Vagina (tissue), 2 donors: ENCODE results near the gene PIM1. TPM values are rescaled to one million over a fixed set of nuclear protein-coding genes. Genes with fewer than 3 reads are reported as not detected.
A peak's percentile ranks its signal among the peaks of the same experiment; 100 is the strongest.
"Not testable (repeated sequence)": the region's sequence is repeated elsewhere in the genome, so short reads cannot be mapped to it uniquely, and the experiment has no call there.

ENCODE experiments used
- DNase-seq, 2 donors: peaks; one replicate each; pipeline ENCODE4 v3.0.0-alpha.2; 2017; ENCODE audit errors: extremely low spot score in 2 of 2
- H3K27ac ChIP-seq: fragments of 200-600 bp; sonication (generic); one replicate; pipeline ENCODE4 v1.5.1; 2019
- H3K27me3 ChIP-seq: fragments of 200-600 bp; sonication (generic); one replicate; pipeline ENCODE4 v1.5.1; 2019
- H3K36me3 ChIP-seq, 2 donors: fragments of 200-600 bp; sonication (generic); one replicate each; pipeline ENCODE4 v1.5.1; 2017 to 2019
- H3K4me1 ChIP-seq: fragments of 200-600 bp; sonication (generic); one replicate; pipeline ENCODE4 v1.5.1; 2019
- H3K4me3 ChIP-seq, 2 donors: fragments of 200-600 bp; sonication (generic); 1 replicate in 1 of 2; 2 replicates in 1 of 2; pipeline ENCODE4 v1.5.1; 2016 to 2019
- H3K9me3 ChIP-seq: fragments of 200-600 bp; sonication (generic); one replicate; pipeline ENCODE4 v1.5.1; 2019
- POLR2A ChIP-seq, 2 donors: fragments of 450-650 bp; IDR thresholded peaks; one replicate each; pipeline ENCODE4 v1.6.1; 2017; ENCODE audit warnings: antibody characterized with exemption in 2 of 2, mild to moderate bottlenecking in 2 of 2, moderate library complexity in 2 of 2
- POLR2AphosphoS5 ChIP-seq, 2 donors: sonication (generic); formaldehyde crosslinking; IDR thresholded peaks; one replicate each; pipeline ENCODE4 v1.9.0; 2017; ENCODE audit warnings: antibody characterized with exemption in 2 of 2, mild to moderate bottlenecking in 2 of 2, low read depth in 1 of 2; ENCODE audit not compliant: insufficient read depth in 1 of 2
- intact Hi-C: fragments of 100-400 bp; cut with DNase I; formaldehyde crosslinking; loops from one replicate; pipeline ENCODE4 v1.15.1; 2023
- total RNA-seq: library from RNA; depleted of rRNA; stranded (reverse); fragments of >200 nt; gene quantifications from one replicate; pipeline ENCODE4 v1.2.3, GENCODE V29; 2016
- TF ChIP-seq, protein P1 (sequence below), 3 experiments: fragments of 450-650 bp in 2 of 3; fragments of 200-600 bp in 1 of 3; sonication (generic) in 1 of 3; IDR thresholded peaks; one replicate each; pipeline ENCODE4 v1.5.1; 2017 to 2019; ENCODE audit warnings: antibody characterized with exemption in 3 of 3, mild to moderate bottlenecking in 2 of 3, moderate library complexity in 2 of 3

The PIM1 gene
- total RNA-seq, 1 donor from 2014 or later = 74.2 TPM

DNA sequence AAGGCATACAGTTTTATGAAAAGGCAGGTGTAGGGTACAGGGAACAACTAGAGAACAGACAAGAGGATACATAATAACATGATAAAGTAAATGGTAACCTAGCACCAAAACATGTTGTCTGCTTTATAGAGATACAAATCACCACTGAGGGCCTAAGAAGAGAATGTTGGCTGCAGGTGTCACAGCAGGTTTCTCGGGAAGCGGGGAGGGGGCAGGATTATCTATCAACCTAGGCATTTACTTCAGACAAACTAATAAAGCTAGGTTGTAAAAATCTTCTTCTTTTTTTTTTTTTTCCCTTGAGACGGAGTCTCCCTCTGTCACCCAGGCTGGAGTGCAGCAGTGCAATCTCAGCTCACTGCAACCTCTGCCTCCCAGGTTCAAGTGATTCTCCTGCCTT, 22.7 kb downstream of the PIM1 start:
- no peaks in the 10 kb centered on the region for H3K36me3 ChIP-seq
- no peak overlapping the region for H3K4me3 ChIP-seq
- no peaks in the 10 kb centered on the region for H3K27me3 ChIP-seq
- H3K9me3 ChIP-seq = no peaks in the 10 kb centered on the region
- TF ChIP-seq POLR2A (IDR thresholded peaks at IDR 0.05) = no peak
- no peak for TF ChIP-seq POLR2AphosphoS5 (IDR thresholded peaks at IDR 0.05; ENCODE audit: insufficient read depth in 1 of 2, low read depth in 1 of 2)
- TF ChIP-seq, protein P1, sequence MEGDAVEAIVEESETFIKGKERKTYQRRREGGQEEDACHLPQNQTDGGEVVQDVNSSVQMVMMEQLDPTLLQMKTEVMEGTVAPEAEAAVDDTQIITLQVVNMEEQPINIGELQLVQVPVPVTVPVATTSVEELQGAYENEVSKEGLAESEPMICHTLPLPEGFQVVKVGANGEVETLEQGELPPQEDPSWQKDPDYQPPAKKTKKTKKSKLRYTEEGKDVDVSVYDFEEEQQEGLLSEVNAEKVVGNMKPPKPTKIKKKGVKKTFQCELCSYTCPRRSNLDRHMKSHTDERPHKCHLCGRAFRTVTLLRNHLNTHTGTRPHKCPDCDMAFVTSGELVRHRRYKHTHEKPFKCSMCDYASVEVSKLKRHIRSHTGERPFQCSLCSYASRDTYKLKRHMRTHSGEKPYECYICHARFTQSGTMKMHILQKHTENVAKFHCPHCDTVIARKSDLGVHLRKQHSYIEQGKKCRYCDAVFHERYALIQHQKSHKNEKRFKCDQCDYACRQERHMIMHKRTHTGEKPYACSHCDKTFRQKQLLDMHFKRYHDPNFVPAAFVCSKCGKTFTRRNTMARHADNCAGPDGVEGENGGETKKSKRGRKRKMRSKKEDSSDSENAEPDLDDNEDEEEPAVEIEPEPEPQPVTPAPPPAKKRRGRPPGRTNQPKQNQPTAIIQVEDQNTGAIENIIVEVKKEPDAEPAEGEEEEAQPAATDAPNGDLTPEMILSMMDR (IDR thresholded peaks at IDR 0.05) = no peak
- peak overlapping the region; percentile 33 for H3K27ac ChIP-seq
- H3K4me1 ChIP-seq = peaks cover 5% of the 10 kb centered on the region
- DNase-seq = no peak
- intact Hi-C loops = no loop called here

DNA sequence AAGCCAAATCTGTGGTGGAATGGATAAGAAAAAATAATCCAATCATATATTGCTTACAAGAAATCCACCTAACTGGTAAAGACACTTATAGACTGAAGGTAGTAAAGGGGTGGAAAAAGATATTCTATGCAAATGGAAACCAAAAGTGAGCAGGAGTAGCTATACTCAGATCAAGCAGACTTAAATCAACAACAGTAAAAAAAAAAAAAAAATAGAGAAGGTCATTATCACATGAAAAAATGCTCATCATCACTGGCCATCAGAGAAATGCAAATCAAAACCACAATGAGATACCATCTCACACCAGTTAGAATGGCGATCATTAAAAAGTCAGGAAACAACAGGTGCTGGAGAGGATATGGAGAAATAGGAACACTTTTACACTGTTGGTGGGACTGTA, 24.9 kb downstream of the PIM1 start:
- DNase-seq, H3K9me3 ChIP-seq, H3K4me1 ChIP-seq, H3K36me3 ChIP-seq, H3K27me3 ChIP-seq, H3K4me3 ChIP-seq, H3K27ac ChIP-seq, intact Hi-C loops: not testable (repeated sequence)

DNA sequence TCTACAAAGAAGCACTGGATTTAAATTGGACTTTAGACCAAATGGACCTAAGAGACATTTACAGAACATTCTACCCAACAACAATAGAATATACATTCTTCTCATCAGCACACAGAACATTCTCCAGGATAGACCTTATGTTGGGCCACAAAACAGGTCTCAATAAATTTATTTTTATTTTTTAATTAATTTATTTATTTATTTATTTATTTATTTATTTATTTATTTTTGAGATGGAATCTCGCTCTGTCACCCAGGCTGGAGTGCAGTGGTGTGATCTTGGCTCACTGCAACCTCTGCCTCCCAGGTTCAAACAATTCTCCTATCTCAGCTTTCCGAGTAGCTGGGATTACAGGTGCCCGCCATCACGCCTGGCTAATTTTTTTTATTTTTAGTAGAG, 26.5 kb downstream of the PIM1 start:
- H3K4me1 ChIP-seq, intact Hi-C loops, H3K9me3 ChIP-seq, DNase-seq, H3K27ac ChIP-seq, H3K36me3 ChIP-seq, H3K27me3 ChIP-seq, H3K4me3 ChIP-seq: not testable (repeated sequence)

DNA sequence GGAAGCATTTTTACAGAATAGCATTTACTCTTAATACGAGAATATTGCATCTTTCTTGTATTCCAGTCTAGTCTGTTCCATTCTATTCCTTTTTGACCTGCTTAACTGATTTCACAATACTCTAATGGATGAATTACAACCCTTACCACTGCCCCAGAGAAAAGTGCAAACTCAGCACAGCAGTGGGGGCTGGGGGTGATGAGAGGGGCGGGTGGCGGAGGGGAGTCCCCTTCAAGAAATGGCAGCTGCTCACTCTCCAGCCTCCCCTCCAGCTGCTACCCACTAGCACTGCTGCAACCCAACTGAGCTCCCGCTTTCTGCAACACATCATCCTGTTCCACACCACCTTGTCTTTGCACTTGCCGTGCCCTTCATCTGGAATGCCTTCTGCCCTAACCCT, 30.1 kb downstream of the PIM1 start:
- intact Hi-C loops = no loop called here
- H3K27me3 ChIP-seq = no peaks in the 10 kb centered on the region
- H3K27ac ChIP-seq = no peak overlapping the region
- no peaks in the 10 kb centered on the region for H3K36me3 ChIP-seq
- TF ChIP-seq POLR2A (IDR thresholded peaks at IDR 0.05) (no peak), POLR2AphosphoS5 (IDR thresholded peaks at IDR 0.05; ENCODE audit: insufficient read depth in 1 of 2, low read depth in 1 of 2) (no peak)
- TF ChIP-seq, protein P1 (IDR thresholded peaks at IDR 0.05) = no peak
- no peak overlapping the region for H3K4me3 ChIP-seq
- no peaks in the 10 kb centered on the region for H3K4me1 ChIP-seq
- no peak for DNase-seq
- H3K9me3 ChIP-seq = no peaks in the 10 kb centered on the region

DNA sequence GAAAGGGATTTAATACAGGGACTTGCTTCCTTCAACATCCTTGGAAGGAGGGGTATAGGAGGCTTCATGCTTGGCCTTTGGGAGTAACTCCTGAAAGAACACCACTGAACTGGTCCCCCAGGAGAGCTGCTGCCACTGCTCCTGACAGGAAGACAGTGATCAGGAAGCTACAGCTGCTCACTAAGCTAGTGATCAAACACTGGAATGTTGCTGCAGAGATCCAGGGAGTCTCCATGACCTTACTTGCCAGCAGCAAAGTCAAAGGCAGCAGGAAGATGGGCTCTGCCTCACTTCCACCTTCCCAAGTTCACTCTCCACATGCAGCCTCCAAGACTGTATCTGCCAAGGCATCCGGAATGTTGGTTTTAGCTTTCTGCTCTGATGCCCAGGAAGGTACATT, 31.8 kb downstream of the PIM1 start:
- intact Hi-C loops = no loop called here
- Histone ChIP-seq H3K36me3 (no peaks in the 10 kb centered on the region), H3K27me3 (no peaks in the 10 kb centered on the region), H3K27ac (no peak overlapping the region), H3K4me1 (no peaks in the 10 kb centered on the region), H3K9me3 (no peaks in the 10 kb centered on the region), H3K4me3 (no peak overlapping the region)
- no peak for DNase-seq
- no peak for TF ChIP-seq POLR2A (IDR thresholded peaks at IDR 0.05)

DNA sequence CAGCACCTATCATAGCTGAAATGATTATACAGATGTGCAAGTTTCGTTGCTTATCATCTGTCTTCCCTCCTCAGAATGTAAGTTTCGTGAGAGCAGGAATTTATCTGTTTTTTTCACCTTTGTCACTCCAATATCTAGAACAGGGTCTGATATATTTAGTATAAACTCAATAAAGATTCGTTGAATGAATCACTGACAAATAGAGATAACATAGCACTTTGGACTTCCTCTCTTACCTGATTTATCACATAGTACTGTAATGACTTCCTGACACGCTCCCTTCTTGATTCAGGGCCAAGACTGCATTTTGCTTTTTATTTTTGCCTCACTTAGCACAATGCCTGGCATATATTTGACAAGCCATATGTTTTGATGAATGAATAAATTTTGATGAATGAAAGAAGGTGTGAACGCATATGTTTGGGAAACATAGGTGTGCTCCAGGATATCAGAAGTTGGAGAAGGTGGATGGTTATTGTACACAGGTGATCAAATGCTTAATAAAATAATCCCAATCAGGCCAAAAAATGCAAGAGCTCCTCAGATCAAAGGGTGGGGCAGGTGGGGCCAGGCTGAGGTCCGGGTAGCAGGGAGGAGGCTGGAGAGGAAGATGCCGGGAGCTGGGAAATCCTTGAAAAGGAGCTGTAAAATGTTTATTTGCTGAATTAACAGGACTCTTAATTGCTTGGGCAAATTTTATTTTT, 33.0 kb downstream of the PIM1 start:
- no peak for DNase-seq
- Histone ChIP-seq H3K9me3 (no peaks in the 10 kb centered on the region), H3K27ac (no peak overlapping the region), H3K4me3 (no peak overlapping the region), H3K4me1 (no peaks in the 10 kb centered on the region), H3K27me3 (no peaks in the 10 kb centered on the region), H3K36me3 (no peaks in the 10 kb centered on the region)
- intact Hi-C loops = no loop called here
- TF ChIP-seq, protein P1 (IDR thresholded peaks at IDR 0.05) = no peak
- TF ChIP-seq POLR2AphosphoS5 (IDR thresholded peaks at IDR 0.05; ENCODE audit: insufficient read depth in 1 of 2, low read depth in 1 of 2) (no peak), POLR2A (IDR thresholded peaks at IDR 0.05) (no peak)
